ENCODE data around the gene PLAC9.

DNA sequence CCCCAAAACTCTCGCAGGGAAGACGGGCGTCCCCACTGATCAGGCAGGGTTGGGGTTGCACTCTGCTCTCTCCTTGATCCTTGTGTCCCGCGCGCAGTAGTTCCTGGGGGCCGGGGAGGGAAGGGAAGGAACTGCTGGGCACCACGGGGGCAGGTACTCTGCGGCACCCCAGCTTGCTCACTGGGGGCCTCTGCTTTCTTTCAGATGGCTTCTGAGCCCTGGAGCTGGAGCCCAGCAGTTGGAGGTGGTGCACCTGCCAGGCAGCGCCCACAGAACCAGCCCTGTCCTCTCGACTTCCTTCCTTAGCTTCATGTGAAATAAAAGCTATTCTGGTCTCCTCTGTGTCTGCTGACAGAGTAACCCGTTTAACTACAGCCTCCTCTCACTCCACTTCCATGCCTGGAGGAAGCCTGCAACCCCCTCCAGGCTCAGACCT is 12.2 kb downstream of the PLAC9 start:
- no peak for TF ChIP-seq ZNF384 (IDR thresholded peaks at IDR 0.05)
- no peak for TF ChIP-seq ARNT (IDR thresholded peaks at IDR 0.05)
- no peak for TF ChIP-seq FOXK2 (IDR thresholded peaks at IDR 0.05)
- no peak for TF ChIP-seq FOXM1 (IDR thresholded peaks at IDR 0.05; ENCODE audit: borderline replicate concordance)
- no peak for TF ChIP-seq HDGF (IDR thresholded peaks at IDR 0.05; ENCODE audit: borderline replicate concordance)
- no peak for TF ChIP-seq LEF1 (IDR thresholded peaks at IDR 0.05; ENCODE audit: borderline replicate concordance)
- TF ChIP-seq TARDBP (IDR thresholded peaks at IDR 0.05), result no peak
- no peak for TF ChIP-seq SP1 (IDR thresholded peaks at IDR 0.05)
- TF ChIP-seq ELF4 (IDR thresholded peaks at IDR 0.05), result no peak
- TF ChIP-seq BHLHE40 (IDR thresholded peaks at IDR 0.05; ENCODE audit: borderline replicate concordance), result no peak
- TF ChIP-seq CTBP1 (IDR thresholded peaks at IDR 0.05; ENCODE audit: borderline replicate concordance), result no peak
- no peak for TF ChIP-seq NFRKB (IDR thresholded peaks at IDR 0.05)
- no peak for TF ChIP-seq FOXA1 (IDR thresholded peaks at IDR 0.05)
- TF ChIP-seq PKNOX1 (IDR thresholded peaks at IDR 0.05), result no peak
